ENCODE measurements around the gene FNDC1.

- TF ChIP-seq, protein P1, sequence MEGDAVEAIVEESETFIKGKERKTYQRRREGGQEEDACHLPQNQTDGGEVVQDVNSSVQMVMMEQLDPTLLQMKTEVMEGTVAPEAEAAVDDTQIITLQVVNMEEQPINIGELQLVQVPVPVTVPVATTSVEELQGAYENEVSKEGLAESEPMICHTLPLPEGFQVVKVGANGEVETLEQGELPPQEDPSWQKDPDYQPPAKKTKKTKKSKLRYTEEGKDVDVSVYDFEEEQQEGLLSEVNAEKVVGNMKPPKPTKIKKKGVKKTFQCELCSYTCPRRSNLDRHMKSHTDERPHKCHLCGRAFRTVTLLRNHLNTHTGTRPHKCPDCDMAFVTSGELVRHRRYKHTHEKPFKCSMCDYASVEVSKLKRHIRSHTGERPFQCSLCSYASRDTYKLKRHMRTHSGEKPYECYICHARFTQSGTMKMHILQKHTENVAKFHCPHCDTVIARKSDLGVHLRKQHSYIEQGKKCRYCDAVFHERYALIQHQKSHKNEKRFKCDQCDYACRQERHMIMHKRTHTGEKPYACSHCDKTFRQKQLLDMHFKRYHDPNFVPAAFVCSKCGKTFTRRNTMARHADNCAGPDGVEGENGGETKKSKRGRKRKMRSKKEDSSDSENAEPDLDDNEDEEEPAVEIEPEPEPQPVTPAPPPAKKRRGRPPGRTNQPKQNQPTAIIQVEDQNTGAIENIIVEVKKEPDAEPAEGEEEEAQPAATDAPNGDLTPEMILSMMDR (IDR thresholded peaks at IDR 0.05; ENCODE audit: borderline replicate concordance, extremely low read depth, low read length, poor library complexity, severe bottlenecking) = no peak
- no peak for TF ChIP-seq EZH2 (IDR thresholded peaks at IDR 0.05; ENCODE audit: borderline replicate concordance, low read depth, low read length, severe bottlenecking)
Measured at GRCh38 chr6:159149641-159150040, 19.6 kb upstream of the FNDC1 start.

Measured in DND-41 (cell line).